SK-N-SH treated with all-trans-retinoic acid at 6 μM for 48 hours (cell line): ENCODE data around the gene KRT82.

ENCODE experiments used
- ARNTL ChIP-seq: fragments of 450-650 bp; formaldehyde crosslinking; IDR thresholded peaks from 2 replicates; pipeline ENCODE4 v1.5.0; 2020; ENCODE audit warnings: low read depth, mild to moderate bottlenecking, moderate library complexity, borderline replicate concordance
- ISL1 ChIP-seq: fragments of 250-450 bp; sonication (Bioruptor Pico); IDR thresholded peaks from 2 replicates; pipeline ENCODE4 v2.1.2; 2022; ENCODE audit warnings: mild to moderate bottlenecking, moderate library complexity
- PATZ1 ChIP-seq: fragments of 250-450 bp; sonication (Bioruptor Pico); IDR thresholded peaks from 2 replicates; pipeline ENCODE4 v1.8.0; 2020; ENCODE audit warnings: mild to moderate bottlenecking, moderate library complexity, borderline replicate concordance
- PPARA ChIP-seq: fragments of 250-450 bp; sonication (Bioruptor Pico); IDR thresholded peaks from 2 replicates; pipeline ENCODE4 v1.5.0; 2020; ENCODE audit warnings: mild to moderate bottlenecking, borderline replicate concordance
- RARB ChIP-seq: fragments of 250-450 bp; sonication (Bioruptor Pico); IDR thresholded peaks from 2 replicates; pipeline ENCODE4 v1.8.0; 2021; ENCODE audit warnings: mild to moderate bottlenecking, moderate library complexity
- SNAI2 ChIP-seq: fragments of 250-450 bp; sonication (Bioruptor Pico); IDR thresholded peaks from 2 replicates; pipeline ENCODE4 v1.5.0; 2020; ENCODE audit warnings: mild to moderate bottlenecking, moderate library complexity
- TCF4 ChIP-seq: fragments of 250-450 bp; sonication (Bioruptor Pico); IDR thresholded peaks from 2 replicates; pipeline ENCODE4 v1.8.0; 2021; ENCODE audit warnings: mild to moderate bottlenecking, moderate library complexity, borderline replicate concordance
- TOX ChIP-seq: fragments of 250-450 bp; sonication (Bioruptor Pico); IDR thresholded peaks from 2 replicates; pipeline ENCODE4 v1.8.0; 2021; ENCODE audit warnings: mild to moderate bottlenecking, moderate library complexity, borderline replicate concordance
- ZFP3 ChIP-seq: fragments of 250-450 bp; sonication (Bioruptor Pico); IDR thresholded peaks from 2 replicates; pipeline ENCODE4 v1.5.0; 2020; ENCODE audit warnings: mild to moderate bottlenecking, moderate library complexity
- ZFP30 ChIP-seq: fragments of 450-650 bp; formaldehyde crosslinking; IDR thresholded peaks from 2 replicates; pipeline ENCODE4 v1.5.0; 2022; ENCODE audit warnings: mild to moderate bottlenecking, moderate library complexity
- ZNF70 ChIP-seq: fragments of 450-650 bp; formaldehyde crosslinking; IDR thresholded peaks from 2 replicates; pipeline ENCODE4 v1.5.0; 2020; ENCODE audit warnings: mild to moderate bottlenecking, moderate library complexity

DNA sequence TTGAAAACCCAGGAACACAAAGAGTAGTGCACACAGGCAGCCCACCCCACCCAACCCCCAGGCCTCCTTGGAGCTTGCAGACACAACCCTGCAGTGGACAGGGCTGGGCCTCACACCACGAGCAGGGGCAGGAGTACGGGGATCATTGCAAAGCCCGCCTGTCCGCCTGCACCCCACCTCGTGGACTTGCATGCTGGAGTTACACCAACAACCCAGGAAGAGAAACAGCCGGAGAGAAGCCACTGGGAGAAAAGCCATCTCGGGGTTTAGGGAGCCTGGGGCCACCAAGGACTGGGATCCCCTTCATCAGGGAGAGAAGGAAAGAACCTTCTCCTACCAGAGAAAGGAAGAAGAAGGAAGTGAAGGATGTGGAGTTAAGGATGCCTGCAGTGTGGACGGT lies 28.9 kb downstream of the KRT82 start:
- TF ChIP-seq TOX (CRISPR knock-in tag) (no peak), RARB (CRISPR knock-in tag) (no peak), ARNTL (CRISPR knock-in tag) (no peak), PATZ1 (CRISPR knock-in tag) (no peak), ISL1 (CRISPR knock-in tag) (no peak), ZFP30 (no peak), ZFP3 (CRISPR knock-in tag) (no peak), ZNF70 (CRISPR knock-in tag) (no peak), PPARA (no peak), SNAI2 (no peak), TCF4 (CRISPR knock-in tag) (no peak)
